GM23338 (cell line): ENCODE results near the gene ATCAY. TPM values are rescaled to one million over a fixed set of nuclear protein-coding genes. Genes with fewer than 3 reads are reported as not detected.

Experiments used
- ATAC-seq: fragments of 200-7000 bp; cut with Tn5 transposase; 3 replicates; pipeline ENCODE4 v1.9.1; 2020
- DNase-seq: peaks from one replicate; pipeline ENCODE4 v3.0.0-alpha.2; 2015; ENCODE audit warnings: low spot score
- H2AFZ ChIP-seq: fragments of 200-600 bp; sonication (generic); 2 replicates; pipeline ENCODE4 v1.8.0; 2016; ENCODE audit warnings: antibody characterized with exemption, mild to moderate bottlenecking, moderate library complexity
- H3F3A ChIP-seq: fragments of 200-600 bp; sonication (generic); replicated peaks from 2 replicates; pipeline ENCODE4 v1.8.0; 2017; ENCODE audit warnings: antibody characterized with exemption, mixed run types, low read depth
- H3K27ac ChIP-seq: fragments of 200-600 bp; sonication (generic); 2 replicates; pipeline ENCODE4 v1.6.1; 2016; ENCODE audit warnings: low read depth
- H3K27me3 ChIP-seq: fragments of 200-600 bp; sonication (generic); 2 replicates; pipeline ENCODE4 v1.8.0; 2016; ENCODE audit warnings: mild to moderate bottlenecking, mixed run types, moderate library complexity; ENCODE audit not compliant: insufficient read depth
- H3K36me3 ChIP-seq: fragments of 200-600 bp; sonication (generic); 2 replicates; pipeline ENCODE4 v1.8.0; 2016; ENCODE audit warnings: mild to moderate bottlenecking; ENCODE audit not compliant: insufficient read depth
- H3K4me1 ChIP-seq: fragments of 200-600 bp; sonication (generic); 2 replicates; pipeline ENCODE4 v1.8.0; 2016; ENCODE audit warnings: mild to moderate bottlenecking, moderate library complexity; ENCODE audit not compliant: insufficient read depth
- H3K4me2 ChIP-seq: fragments of 200-600 bp; sonication (generic); 2 replicates; pipeline ENCODE4 v1.7.1; 2017; ENCODE audit warnings: mixed run types
- H3K4me3 ChIP-seq: fragments of 200-600 bp; sonication (generic); 2 replicates; pipeline ENCODE4 v1.6.1; 2016; ENCODE audit warnings: mixed run types
- H3K79me2 ChIP-seq: fragments of 200-600 bp; sonication (generic); replicated peaks from 2 replicates; pipeline ENCODE4 v1.8.0; 2017; ENCODE audit warnings: mild to moderate bottlenecking; ENCODE audit not compliant: insufficient read depth
- H3K9me2 ChIP-seq: fragments of 200-600 bp; sonication (generic); 2 replicates; pipeline ENCODE4 v1.8.0; 2017; ENCODE audit not compliant: insufficient read depth
- H4K20me1 ChIP-seq: fragments of 200-600 bp; sonication (generic); replicated peaks from 2 replicates; pipeline ENCODE4 v1.8.0; 2017; ENCODE audit warnings: mild to moderate bottlenecking; ENCODE audit not compliant: insufficient read depth
- H3K27ac Mint-ChIP-seq: 2 replicates; pipeline ENCODE4 v1.8.0; 2020; ENCODE audit warnings: inconsistent platforms, mild to moderate bottlenecking, moderate library complexity, mixed read lengths
- H3K27me3 Mint-ChIP-seq: 3 replicates; pipeline ENCODE4 v1.8.0; 2022; ENCODE audit warnings: low read depth, mild to moderate bottlenecking, moderate library complexity, mixed read lengths, inconsistent platforms; ENCODE audit not compliant: insufficient read depth, poor library complexity
- H3K36me3 Mint-ChIP-seq: 3 replicates; pipeline ENCODE4 v1.8.0; 2021; ENCODE audit warnings: low read depth, mild to moderate bottlenecking, inconsistent platforms, moderate library complexity, mixed read lengths
- H3K4me1 Mint-ChIP-seq: 3 replicates; pipeline ENCODE4 v1.8.0; 2020; ENCODE audit warnings: mild to moderate bottlenecking, inconsistent platforms, mixed read lengths
- H3K4me3 Mint-ChIP-seq: 3 replicates; pipeline ENCODE4 v1.8.0; 2021; ENCODE audit warnings: moderate library complexity, mild to moderate bottlenecking, inconsistent platforms, mixed read lengths
- H3K9me3 Mint-ChIP-seq: 3 replicates; pipeline ENCODE4 v1.8.0; 2020; ENCODE audit warnings: moderate library complexity, mild to moderate bottlenecking, inconsistent platforms, mixed read lengths
- CREB1 ChIP-seq: fragments of 250-450 bp; sonication (Bioruptor Pico); IDR thresholded peaks from 2 replicates; pipeline ENCODE4 v1.5.0; 2020; ENCODE audit warnings: low read depth, mild to moderate bottlenecking, moderate library complexity
- CTCF ChIP-seq, 2 experiments: fragments of 200-600 bp in 1 of 2; sonication (generic) in 1 of 2; conservative IDR thresholded peaks; 2 replicates each; pipeline versions ENCODE4 v1.5.1 to v1.6.1; 2016 to 2017; ENCODE audit warnings: antibody characterized with exemption in 2 of 2, low read depth in 2 of 2, mild to moderate bottlenecking in 2 of 2, moderate library complexity in 1 of 2
- EZH2 ChIP-seq: fragments of 200-600 bp; sonication (generic); IDR thresholded peaks from one replicate; pipeline ENCODE4 v1.8.0; 2017; ENCODE audit warnings: antibody characterized with exemption, mild to moderate bottlenecking, low read depth; ENCODE audit not compliant: unreplicated experiment
- EZH2phosphoT487 ChIP-seq: fragments of 200-600 bp; sonication (generic); IDR thresholded peaks from one replicate; pipeline ENCODE4 v1.8.1; 2018; ENCODE audit warnings: antibody characterized with exemption; ENCODE audit not compliant: unreplicated experiment
- JUNB ChIP-seq: IDR thresholded peaks from one replicate; pipeline ENCODE4 v1.6.1; 2016; ENCODE audit warnings: antibody characterized with exemption; ENCODE audit not compliant: unreplicated experiment
- NANOG ChIP-seq: IDR thresholded peaks from 2 replicates; pipeline ENCODE4 v1.6.1; 2016; ENCODE audit warnings: antibody characterized with exemption, borderline replicate concordance
- POLR2AphosphoS5 ChIP-seq: IDR thresholded peaks from 2 replicates; pipeline ENCODE4 v1.6.1; 2016; ENCODE audit warnings: antibody characterized with exemption, low read depth
- STAT1 ChIP-seq: IDR thresholded peaks from one replicate; pipeline ENCODE4 v1.6.1; 2016; ENCODE audit warnings: antibody characterized with exemption; ENCODE audit not compliant: unreplicated experiment
- ZNF114 ChIP-seq: fragments of 250-450 bp; sonication (Bioruptor Pico); IDR thresholded peaks from 2 replicates; pipeline ENCODE4 v1.5.0; 2020; ENCODE audit warnings: mild to moderate bottlenecking, moderate library complexity
- ZNF331 ChIP-seq: fragments of 250-450 bp; sonication (Bioruptor Pico); IDR thresholded peaks from 2 replicates; pipeline ENCODE4 v1.5.0; 2020; ENCODE audit warnings: low read depth, mild to moderate bottlenecking, moderate library complexity
- ZNF462 ChIP-seq: fragments of 250-450 bp; sonication (Bioruptor Pico); IDR thresholded peaks from 2 replicates; pipeline ENCODE4 v1.5.0; 2020; ENCODE audit warnings: mild to moderate bottlenecking, moderate library complexity
- polyA plus RNA-seq: library from polyadenylated mRNA; unstranded; fragments of >200 nt; fragmentation: Nextera tagmentation; extraction: Ambion mirVana; gene quantifications from 2 replicates; pipeline ENCODE4 v1.2.1, GENCODE V29; 2016
- total RNA-seq: library from RNA; depleted of rRNA; stranded (reverse); fragments of >200 nt; shearing (Covaris generic); gene quantifications from 2 replicates; pipeline ENCODE4 v1.2.3, GENCODE V29; 2014
- TF ChIP-seq, protein P1 (sequence below): IDR thresholded peaks from one replicate; pipeline ENCODE4 v1.6.1; 2018; ENCODE audit warnings: antibody characterized with exemption; ENCODE audit not compliant: unreplicated experiment

The ATCAY gene
- total and polyA plus RNA-seq, 2 experiments from 2014 or later = 16.9 to 45.7 TPM

- TF ChIP-seq ZNF462 (CRISPR knock-in tag) (no peak), EZH2phosphoT487 (no peak), JUNB (no peak), ZNF114 (CRISPR knock-in tag) (no peak)
Observed at GRCh38 chr19:3890591-3890990, 10.1 kb downstream of the ATCAY start (continued).

DNA sequence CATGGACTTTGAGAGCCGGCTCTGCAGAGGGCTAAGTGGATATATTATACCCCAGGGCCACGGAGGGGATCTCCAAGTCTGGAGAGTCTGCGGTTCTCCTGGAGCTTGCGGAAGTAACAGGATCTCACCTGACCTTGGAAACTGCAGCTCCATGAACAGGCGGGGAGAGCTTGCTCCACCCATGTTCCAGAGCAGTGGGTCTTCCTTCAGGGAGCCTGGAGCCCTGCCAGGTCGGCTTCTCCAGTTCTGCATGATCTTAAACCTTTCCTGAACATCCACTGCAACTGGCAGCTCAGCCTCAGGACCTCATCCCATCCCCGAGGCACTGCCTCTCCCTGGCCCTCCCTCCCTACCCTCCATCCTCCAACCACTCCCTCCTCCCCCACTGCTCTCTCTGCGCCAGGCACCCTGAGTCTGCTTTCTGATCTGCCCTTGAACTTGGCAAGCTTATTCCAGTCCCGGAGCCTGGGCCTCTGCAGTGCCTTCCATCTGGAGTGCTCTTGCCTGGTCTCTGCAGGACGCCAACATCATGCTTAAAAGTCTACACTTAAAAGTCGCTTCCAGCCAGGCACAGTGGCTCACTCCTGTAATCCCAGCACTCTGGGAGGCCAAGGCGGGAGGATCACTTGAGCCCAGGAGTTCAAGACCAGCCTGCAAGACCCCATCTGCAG is 13.2 kb downstream of the ATCAY start:
- Histone ChIP-seq H3K27ac (no peak overlapping the region), H2AFZ (no peak overlapping the region), H3K79me2 (no peaks in the 10 kb centered on the region), H3K36me3 (peaks cover 8% of the 10 kb centered on the region), H3K4me2 (no peak overlapping the region), H3K27me3 (no peaks in the 10 kb centered on the region), H3K4me1 (no peaks in the 10 kb centered on the region), H4K20me1 (peaks cover 3% of the 10 kb centered on the region; the same call in 1 of the 2 replicates), H3K9me2 (no peaks in the 10 kb centered on the region), H3F3A (no peaks in the 10 kb centered on the region), H3K4me3 (no peak overlapping the region)
- Mint-ChIP-seq H3K36me3 (peaks cover 11% of the 10 kb centered on the region), H3K27ac (no peak overlapping the region), H3K4me3 (no peak overlapping the region), H3K27me3 (peaks cover 4% of the 10 kb centered on the region), H3K9me3 (peaks cover 5% of the 10 kb centered on the region), H3K4me1 (no peaks in the 10 kb centered on the region)
- ATAC-seq = no peak
- no peak for DNase-seq
- TF ChIP-seq CTCF (conservative IDR thresholded peaks at IDR 0.05; ENCODE audit: low read depth in 2 of 2) (no peak), NANOG (no peak), STAT1 (no peak), POLR2AphosphoS5 (no peak), ZNF331 (CRISPR knock-in tag) (no peak), JUNB (no peak), CREB1 (CRISPR knock-in tag) (no peak), EZH2 (no peak), ZNF114 (CRISPR knock-in tag) (no peak)
- TF ChIP-seq, protein P1, sequence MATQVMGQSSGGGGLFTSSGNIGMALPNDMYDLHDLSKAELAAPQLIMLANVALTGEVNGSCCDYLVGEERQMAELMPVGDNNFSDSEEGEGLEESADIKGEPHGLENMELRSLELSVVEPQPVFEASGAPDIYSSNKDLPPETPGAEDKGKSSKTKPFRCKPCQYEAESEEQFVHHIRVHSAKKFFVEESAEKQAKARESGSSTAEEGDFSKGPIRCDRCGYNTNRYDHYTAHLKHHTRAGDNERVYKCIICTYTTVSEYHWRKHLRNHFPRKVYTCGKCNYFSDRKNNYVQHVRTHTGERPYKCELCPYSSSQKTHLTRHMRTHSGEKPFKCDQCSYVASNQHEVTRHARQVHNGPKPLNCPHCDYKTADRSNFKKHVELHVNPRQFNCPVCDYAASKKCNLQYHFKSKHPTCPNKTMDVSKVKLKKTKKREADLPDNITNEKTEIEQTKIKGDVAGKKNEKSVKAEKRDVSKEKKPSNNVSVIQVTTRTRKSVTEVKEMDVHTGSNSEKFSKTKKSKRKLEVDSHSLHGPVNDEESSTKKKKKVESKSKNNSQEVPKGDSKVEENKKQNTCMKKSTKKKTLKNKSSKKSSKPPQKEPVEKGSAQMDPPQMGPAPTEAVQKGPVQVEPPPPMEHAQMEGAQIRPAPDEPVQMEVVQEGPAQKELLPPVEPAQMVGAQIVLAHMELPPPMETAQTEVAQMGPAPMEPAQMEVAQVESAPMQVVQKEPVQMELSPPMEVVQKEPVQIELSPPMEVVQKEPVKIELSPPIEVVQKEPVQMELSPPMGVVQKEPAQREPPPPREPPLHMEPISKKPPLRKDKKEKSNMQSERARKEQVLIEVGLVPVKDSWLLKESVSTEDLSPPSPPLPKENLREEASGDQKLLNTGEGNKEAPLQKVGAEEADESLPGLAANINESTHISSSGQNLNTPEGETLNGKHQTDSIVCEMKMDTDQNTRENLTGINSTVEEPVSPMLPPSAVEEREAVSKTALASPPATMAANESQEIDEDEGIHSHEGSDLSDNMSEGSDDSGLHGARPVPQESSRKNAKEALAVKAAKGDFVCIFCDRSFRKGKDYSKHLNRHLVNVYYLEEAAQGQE = no peak
